Right lobe of liver (tissue), 4 donors: ENCODE measurements around the gene UROC1.

ENCODE experiments used
- CTCF ChIP-seq, 4 donors: fragments of 200-600 bp in 3 of 4; fragments of 450-650 bp in 1 of 4; IDR thresholded peaks; one replicate each; pipeline versions ENCODE4 v1.5.1 to v1.8.0; 2016 to 2022; ENCODE audit warnings: antibody characterized with exemption in 4 of 4, mild to moderate bottlenecking in 2 of 4
- POLR2A ChIP-seq: fragments of 450-650 bp; IDR thresholded peaks from one replicate; pipeline ENCODE4 v1.6.1; 2017; ENCODE audit warnings: antibody characterized with exemption, mild to moderate bottlenecking
- donor health status: DM: no; HTN: no; CAD: no.
- donor health status: DM: no; HTN: no; CAD: no.
- donor health status: DM: no; HTN: yes; CAD: no.

DNA sequence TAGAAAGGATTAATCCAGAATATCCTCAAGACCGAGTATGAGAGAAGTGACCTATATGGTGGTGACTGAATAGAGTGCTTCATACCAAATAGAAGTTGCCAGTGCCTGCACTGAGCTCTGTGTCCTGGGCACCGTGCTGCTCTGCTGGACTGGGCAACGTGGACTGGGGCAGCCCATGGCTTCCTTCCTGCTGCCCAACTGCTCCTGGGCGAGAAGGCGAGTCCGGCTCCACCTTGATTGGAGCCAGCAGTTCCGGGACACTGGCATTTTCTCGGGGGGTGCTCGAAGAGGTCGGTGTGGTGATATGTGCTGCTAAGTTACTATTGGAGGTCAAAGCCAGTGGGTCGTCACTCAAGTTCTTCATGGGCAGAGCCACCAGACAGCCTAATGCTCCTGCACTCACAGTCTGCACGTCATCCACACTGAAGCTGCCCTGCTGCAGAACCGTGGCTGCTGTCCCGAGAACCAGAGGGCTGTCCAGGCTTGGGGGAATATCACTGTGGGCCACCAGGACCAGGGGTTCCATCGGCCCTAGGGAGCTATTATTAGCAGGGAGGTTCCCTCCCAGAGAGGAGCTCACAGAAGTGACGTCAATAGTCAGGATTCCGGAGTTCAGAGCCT, 56.0 kb downstream of the UROC1 start:
- TF ChIP-seq CTCF (IDR thresholded peaks at IDR 0.05) (no peak), POLR2A (no peak)
